AG09319 (cell line): ENCODE measurements around the gene SIGLEC1.

Source experiments
- DNase-seq: peaks from one replicate; pipeline ENCODE4 v3.0.0-alpha.2; 2010; ENCODE audit warnings: low read depth; ENCODE audit errors: extremely low read depth
- CTCF ChIP-seq: IDR thresholded peaks from 2 replicates; pipeline ENCODE4 v1.5.1; 2011; ENCODE audit warnings: low read depth, mild to moderate bottlenecking, inconsistent platforms, low read length, moderate library complexity

Gene SIGLEC1

GRCh38 chr20:3738111-3739053 is 26.0 kb upstream of the SIGLEC1 start:
- TF ChIP-seq CTCF = no peak
- DNase-seq = no peak

DNA sequence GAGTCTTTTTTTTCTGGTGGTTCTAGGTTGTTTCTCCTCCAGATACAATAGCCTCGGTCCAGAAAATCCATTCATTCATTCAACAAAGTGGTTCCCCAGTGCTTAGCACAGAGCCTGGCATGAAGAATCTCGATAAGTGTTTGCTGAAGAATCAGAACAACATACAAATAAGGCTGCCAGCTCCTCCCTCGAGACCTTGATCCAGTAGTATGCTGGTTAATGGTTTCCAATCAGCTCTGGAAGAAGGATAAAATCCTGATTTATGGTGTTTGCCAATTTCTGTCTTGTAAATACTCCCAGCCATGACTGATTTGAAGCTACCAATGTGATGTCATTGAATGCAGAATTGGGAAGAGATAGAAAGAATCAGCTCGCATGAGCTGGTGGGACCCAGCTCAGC is 23.4 kb upstream of the SIGLEC1 start:
- TF ChIP-seq CTCF = no peak
- no peak for DNase-seq

GRCh38 chr20:3734111-3734843 is 21.9 kb upstream of the SIGLEC1 start:
- no peak for TF ChIP-seq CTCF

GRCh38 chr20:3733119-3733995 is 21.0 kb upstream of the SIGLEC1 start:
- DNase-seq = no peak
- TF ChIP-seq CTCF = no peak

More at GRCh38 chr20:3734111-3734843, 21.9 kb upstream of the SIGLEC1 start:
- no peak for DNase-seq

GRCh38 chr20:3732327-3733118 is 20.1 kb upstream of the SIGLEC1 start, which contains the start of gene HSPA12B:
TSS of gene HSPA12B (plus strand) at chr20:3732685. CDS start at chr20:3738675, 5,990 bp downstream.
- no peak for DNase-seq
- no peak for TF ChIP-seq CTCF

DNA sequence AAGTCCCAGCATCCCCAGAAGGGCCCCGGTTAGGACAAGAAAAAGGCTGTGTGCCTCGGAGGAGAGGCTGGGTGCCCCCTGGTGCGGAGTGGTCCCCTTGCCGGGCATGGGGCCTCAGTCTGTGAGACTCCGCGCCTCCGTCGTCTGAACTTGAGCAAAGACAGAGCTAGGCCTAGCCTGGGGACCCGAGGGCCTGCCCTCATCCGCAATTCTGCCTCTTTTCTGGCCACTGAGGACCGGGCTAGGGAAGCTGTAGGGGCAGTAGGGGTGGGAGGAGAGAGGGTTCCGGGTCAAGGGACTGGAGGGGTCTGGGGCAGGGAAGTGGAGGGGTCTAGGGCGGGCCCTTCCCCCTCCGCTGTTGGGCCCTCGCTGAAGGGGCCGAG is 19.5 kb upstream of the SIGLEC1 start:
- no peak for DNase-seq

More for the DNA sequence above, 19.5 kb upstream of the SIGLEC1 start:
- no peak for TF ChIP-seq CTCF
